OCI-LY3 (cell line): ENCODE results near the gene VMO1.

Experiments
- H2AFZ ChIP-seq: fragments of 200-600, 300-600 bp; shearing (Covaris generic); 2 replicates; pipeline ENCODE4 v1.6.0; 2014; ENCODE audit warnings: antibody characterized with exemption, low read depth, low read length
- H3K27ac ChIP-seq: fragments of 200-600, 300-600 bp; sonication (generic); 2 replicates; pipeline ENCODE4 v1.5.1; 2014; ENCODE audit warnings: mild to moderate bottlenecking, low read length, moderate library complexity, mixed read lengths
- H3K27me3 ChIP-seq: fragments of 200-600, 300-600 bp; sonication (generic); 2 replicates; pipeline ENCODE4 v1.6.1; 2014; ENCODE audit warnings: low read depth, low read length, mixed read lengths
- H3K36me3 ChIP-seq: fragments of 200-600, 300-600 bp; sonication (generic); replicated peaks from 2 replicates; pipeline ENCODE3; 2014; ENCODE audit warnings: low read depth, low read length, mixed read lengths
- H3K4me1 ChIP-seq: fragments of 300-600, 200-600 bp; sonication (generic); 2 replicates; pipeline ENCODE4 v1.6.1; 2014; ENCODE audit warnings: low read length, mixed read lengths
- H3K4me2 ChIP-seq: fragments of 200-600, 300-600 bp; sonication (generic); 2 replicates; pipeline ENCODE4 v1.6.1; 2014; ENCODE audit warnings: low read length, mixed read lengths
- H3K4me3 ChIP-seq: fragments of 300-600, 200-600 bp; sonication (generic); 2 replicates; pipeline ENCODE4 v1.5.1; 2014; ENCODE audit warnings: antibody characterized with exemption, mild to moderate bottlenecking, low read length, moderate library complexity
- H3K79me2 ChIP-seq: fragments of 300-600, 200-600 bp; shearing (Covaris generic); 2 replicates; pipeline ENCODE4 v1.6.1; 2014; ENCODE audit warnings: mild to moderate bottlenecking, low read length, mixed read lengths
- H3K9ac ChIP-seq: fragments of 300-600, 200-600 bp; shearing (Covaris generic); 2 replicates; pipeline ENCODE4 v1.6.0; 2014; ENCODE audit warnings: mild to moderate bottlenecking, low read length, moderate library complexity
- H3K9me3 ChIP-seq: fragments of 200-600, 300-600 bp; shearing (Covaris generic); 2 replicates; pipeline ENCODE4 v1.6.1; 2014; ENCODE audit warnings: low read length, mixed read lengths; ENCODE audit not compliant: insufficient read depth
- H4K20me1 ChIP-seq: fragments of 200-600, 300-600 bp; sonication (generic); 2 replicates; pipeline ENCODE4 v1.6.1; 2016; ENCODE audit warnings: low read length, mixed read lengths; ENCODE audit not compliant: insufficient read depth
- CTCF ChIP-seq: fragments of 200-600, 300-600 bp; sonication (generic); IDR thresholded peaks from 2 replicates; pipeline ENCODE4 v1.5.1; 2014; ENCODE audit warnings: antibody characterized with exemption, low read length, low read depth
- EZH2phosphoT487 ChIP-seq: fragments of 200-600 bp; shearing (Covaris generic); IDR thresholded peaks from 2 replicates; pipeline ENCODE4 v1.6.1; 2018; ENCODE audit warnings: antibody characterized with exemption, mixed run types, low read depth

The VMO1 gene

GRCh38 chr17:4772235-4772613 is 13.9 kb downstream of the VMO1 start:
- no peaks in the 10 kb centered on the region for H3K79me2 ChIP-seq
- H3K4me1 ChIP-seq = no peaks in the 10 kb centered on the region
- no peak overlapping the region for H3K27ac ChIP-seq
- no peak overlapping the region for H2AFZ ChIP-seq
- no peaks in the 10 kb centered on the region for H3K9me3 ChIP-seq
- no peaks in the 10 kb centered on the region for H3K36me3 ChIP-seq
- no peak overlapping the region for H3K9ac ChIP-seq
- H3K27me3 ChIP-seq = no peaks in the 10 kb centered on the region
- no peak overlapping the region for H3K4me3 ChIP-seq
- no peaks in the 10 kb centered on the region for H4K20me1 ChIP-seq
- TF ChIP-seq EZH2phosphoT487 (no peak), CTCF (no peak)
- H3K4me2 ChIP-seq = no peak overlapping the region

- H3K4me2 ChIP-seq = no peak within 1 kb of the TSS
- TF ChIP-seq EZH2phosphoT487 (no peak), CTCF (no peak)
- H3K27me3 ChIP-seq = no peaks in the 10 kb centered on the region
- H4K20me1 ChIP-seq = no peaks in the 10 kb centered on the region
- no peak within 1 kb of the TSS for H3K27ac ChIP-seq
- H2AFZ ChIP-seq = no peak within 1 kb of the TSS
- H3K9ac ChIP-seq = no peak within 1 kb of the TSS
- H3K79me2 ChIP-seq = no peaks in the 10 kb centered on the region
- no peaks in the 10 kb centered on the region for H3K36me3 ChIP-seq
- no peak within 1 kb of the TSS for H3K4me3 ChIP-seq
- no peaks in the 10 kb centered on the region for H3K4me1 ChIP-seq
- H3K9me3 ChIP-seq = no peaks in the 10 kb centered on the region
Measured at GRCh38 chr17:4771519-4772234, 14.5 kb downstream of the VMO1 start, which contains the start of gene TM4SF5. TM4SF5 (plus strand) TSS chr17:4771886; CDS start chr17:4771923, 37 bp downstream.

GRCh38 chr17:4769628-4770027 is 16.5 kb downstream of the VMO1 start:
- no peaks in the 10 kb centered on the region for H3K79me2 ChIP-seq
- no peaks in the 10 kb centered on the region for H4K20me1 ChIP-seq
- no peaks in the 10 kb centered on the region for H3K4me1 ChIP-seq
- no peaks in the 10 kb centered on the region for H3K36me3 ChIP-seq
- H3K27ac ChIP-seq = no peak overlapping the region
- TF ChIP-seq CTCF (no peak), EZH2phosphoT487 (no peak)
- no peak overlapping the region for H3K4me3 ChIP-seq
- H3K27me3 ChIP-seq = no peaks in the 10 kb centered on the region
- H3K4me2 ChIP-seq = no peak overlapping the region
- no peaks in the 10 kb centered on the region for H3K9me3 ChIP-seq
- no peak overlapping the region for H2AFZ ChIP-seq
- H3K9ac ChIP-seq = no peak overlapping the region

GRCh38 chr17:4768298-4768697 is 17.9 kb downstream of the VMO1 start:
- H3K27me3 ChIP-seq = no peaks in the 10 kb centered on the region
- H3K9ac ChIP-seq = no peak overlapping the region
- no peak overlapping the region for H3K4me2 ChIP-seq
- H3K27ac ChIP-seq = no peak overlapping the region
- H4K20me1 ChIP-seq = no peaks in the 10 kb centered on the region
- TF ChIP-seq EZH2phosphoT487 (no peak), CTCF (no peak)
- no peaks in the 10 kb centered on the region for H3K79me2 ChIP-seq
- H2AFZ ChIP-seq = no peak overlapping the region
- H3K4me3 ChIP-seq = no peak overlapping the region
- no peaks in the 10 kb centered on the region for H3K4me1 ChIP-seq
- H3K9me3 ChIP-seq = no peaks in the 10 kb centered on the region
- no peaks in the 10 kb centered on the region for H3K36me3 ChIP-seq
